CD14-positive monocyte (primary cell): ENCODE measurements around the gene MT3. TPM values are rescaled to one million over a fixed set of nuclear protein-coding genes. Genes with fewer than 3 reads are reported as not detected.
A peak's percentile ranks its signal among the peaks of the same experiment; 100 is the strongest.
"Not testable (repeated sequence)": the region's sequence is repeated elsewhere in the genome, so short reads cannot be mapped to it uniquely, and the experiment has no call there.

Experiments used
- DNase-seq, 3 donors: peaks; one replicate each; pipeline ENCODE4 v3.0.0-alpha.2; 2011 to 2022
- H2AFZ ChIP-seq: 2 replicates; pipeline ENCODE4 v1.6.0; 2012; ENCODE audit warnings: mild to moderate bottlenecking, low read depth, low read length, inconsistent platforms; ENCODE audit not compliant: insufficient read depth, poor library complexity, severe bottlenecking
- H3K27ac ChIP-seq, 2 donors: 1 replicate in 1 of 2; 2 replicates in 1 of 2; pipeline ENCODE4 v1.5.1; 2012 to 2013; ENCODE audit warnings: low read length in 2 of 2, control low read depth in 1 of 2, inconsistent platforms in 1 of 2, low read depth in 1 of 2, mild to moderate bottlenecking in 1 of 2
- H3K27me3 ChIP-seq, 2 donors: one replicate each; pipeline versions ENCODE4 v1.6.0 to v1.6.1; 2011 to 2013; ENCODE audit warnings: low read length in 2 of 2; ENCODE audit not compliant: control insufficient read depth in 2 of 2, insufficient read depth in 2 of 2
- H3K36me3 ChIP-seq, 2 donors: replicated peaks in 1 of 2; 1 replicate in 1 of 2; 2 replicates in 1 of 2; pipeline versions ENCODE4 v1.5.1 to v1.6.1; 2012 to 2013; ENCODE audit warnings: low read length in 2 of 2, control low read depth in 1 of 2, inconsistent platforms in 1 of 2, mild to moderate bottlenecking in 1 of 2; ENCODE audit not compliant: insufficient read depth in 2 of 2, control insufficient read depth in 1 of 2
- H3K4me1 ChIP-seq, 2 donors: 1 replicate in 1 of 2; 2 replicates in 1 of 2; pipeline versions ENCODE4 v1.5.1 to v1.6.1; 2012 to 2013; ENCODE audit warnings: low read length in 2 of 2, control low read depth in 1 of 2, inconsistent platforms in 1 of 2, mild to moderate bottlenecking in 1 of 2, moderate library complexity in 1 of 2; ENCODE audit not compliant: insufficient read depth in 2 of 2, control insufficient read depth in 1 of 2
- H3K4me2 ChIP-seq: replicated peaks from 2 replicates; pipeline ENCODE3; 2012; ENCODE audit warnings: low read length, moderate library complexity, mild to moderate bottlenecking; ENCODE audit not compliant: poor library complexity, severe bottlenecking; ENCODE audit errors: extremely low read depth
- H3K4me3 ChIP-seq, 3 experiments: fragments of 200-600 bp in 1 of 3; sonication (generic) in 1 of 3; replicated peaks in 1 of 3; 1 replicate in 2 of 3; 2 replicates in 1 of 3; pipeline ENCODE4 v1.5.1; 2011 to 2013; ENCODE audit warnings: low read length in 3 of 3, mild to moderate bottlenecking in 3 of 3, control low read depth in 2 of 3, low read depth in 2 of 3, inconsistent platforms in 1 of 3, moderate library complexity in 1 of 3
- H3K79me2 ChIP-seq: 2 replicates; pipeline ENCODE4 v1.6.0; 2012; ENCODE audit warnings: mild to moderate bottlenecking, control low read depth, inconsistent platforms, low read length, moderate library complexity; ENCODE audit not compliant: insufficient read depth
- H3K9ac ChIP-seq: 2 replicates; pipeline ENCODE4 v1.6.0; 2017; ENCODE audit warnings: low read length, mild to moderate bottlenecking; ENCODE audit not compliant: insufficient read depth, poor library complexity, severe bottlenecking
- H3K9me3 ChIP-seq, 2 donors: replicated peaks in 1 of 2; 1 replicate in 1 of 2; 2 replicates in 1 of 2; pipeline versions ENCODE4 v1.5.1 to v1.6.1; 2012 to 2013; ENCODE audit warnings: low read length in 2 of 2, control low read depth in 1 of 2; ENCODE audit not compliant: control insufficient read depth in 1 of 2, insufficient read depth in 1 of 2
- H4K20me1 ChIP-seq: 2 replicates; pipeline ENCODE4 v1.6.0; 2012; ENCODE audit warnings: mild to moderate bottlenecking, low read length, control low read depth, moderate library complexity; ENCODE audit not compliant: insufficient read depth
- H3K27ac Mint-ChIP-seq, 7 donors: one replicate each; pipeline ENCODE4 v1.8.0; 2020; ENCODE audit warnings: mild to moderate bottlenecking in 7 of 7, mixed read lengths in 7 of 7, moderate library complexity in 6 of 7, inconsistent platforms in 2 of 7
- H3K27me3 Mint-ChIP-seq, 3 donors: one replicate each; pipeline ENCODE4 v1.8.0; 2021 to 2022; ENCODE audit warnings: low read depth in 3 of 3, mild to moderate bottlenecking in 3 of 3, mixed read lengths in 3 of 3, moderate library complexity in 3 of 3, inconsistent platforms in 1 of 3
- H3K36me3 Mint-ChIP-seq, 2 donors: one replicate each; pipeline ENCODE4 v1.8.0; 2020; ENCODE audit warnings: mixed read lengths in 2 of 2, inconsistent platforms in 1 of 2, mild to moderate bottlenecking in 1 of 2
- H3K4me1 Mint-ChIP-seq: one replicate; pipeline ENCODE4 v1.8.0; 2020; ENCODE audit warnings: mild to moderate bottlenecking, mixed read lengths
- H3K4me3 Mint-ChIP-seq, 2 donors: one replicate each; pipeline ENCODE4 v1.8.0; 2020; ENCODE audit warnings: mild to moderate bottlenecking in 2 of 2, mixed read lengths in 2 of 2, moderate library complexity in 1 of 2
- H3K9me3 Mint-ChIP-seq, 7 donors: one replicate each; pipeline ENCODE4 v1.8.0; 2020 to 2022; ENCODE audit warnings: mixed read lengths in 7 of 7, mild to moderate bottlenecking in 6 of 7, moderate library complexity in 6 of 7, inconsistent platforms in 2 of 7
- CTCF ChIP-seq: fragments of 200-600 bp; IDR thresholded peaks from one replicate; pipeline ENCODE4 v1.8.0; 2022; ENCODE audit warnings: antibody characterized with exemption, mild to moderate bottlenecking
- WGBS: methylation state at CpG from one replicate; pipeline ENCODE4 v1.1.5; 2013; ENCODE audit warnings: missing lambda C conversion rate; ENCODE audit not compliant: insufficient coverage; 5-methylcytosine and 5-hydroxymethylcytosine counted together
- intact Hi-C, 2 donors: fragments of 100-400 bp; cut with micrococcal nuclease; formaldehyde crosslinking; loops; one replicate each; pipeline versions ENCODE4 v1.15.0 to v1.15.1; 2023
- polyA plus RNA-seq, 3 donors: library from polyadenylated mRNA; depleted of rRNA in 1 of 3; unstranded in 2 of 3; stranded (reverse) in 1 of 3; fragments of 300-500 nt in 2 of 3; fragments of >200 nt in 1 of 3; fragmentation: Illumina TruSeq in 2 of 3; gene quantifications; 1 replicate in 2 of 3; 2 replicates in 1 of 3; pipeline ENCODE4 v1.2.3, GENCODE V29; 2012 to 2021

The MT3 gene
- polyA plus RNA-seq, 3 donors = not detected

- H3K36me3 ChIP-seq = no peaks in the 10 kb centered on the region
- H3K27ac Mint-ChIP-seq = no peak overlapping the region
- H3K27me3 Mint-ChIP-seq = peaks cover 43 to 52% (median 45%) of the 10 kb centered on the region in 3 donors
- H3K4me1 Mint-ChIP-seq = peaks cover 13% of the 10 kb centered on the region
- no peak overlapping the region for H3K4me3 ChIP-seq
- H3K79me2 ChIP-seq = no peaks in the 10 kb centered on the region
- H3K36me3 Mint-ChIP-seq = peaks cover 0 to 2% of the 10 kb centered on the region in 2 donors
- peak overlapping the region; percentile 20 to 94 for H3K4me3 Mint-ChIP-seq
- no peaks in the 10 kb centered on the region for H3K9me3 ChIP-seq
- peaks cover 12 to 14% of the 10 kb centered on the region in 2 donors for H3K4me1 ChIP-seq
- intact Hi-C loops = no loop called here
- no peak overlapping the region for H3K27ac ChIP-seq
- no peak for TF ChIP-seq CTCF
- no peaks in the 10 kb centered on the region for H4K20me1 ChIP-seq
- 66% methylated on average over 4 of the region's 6 CpGs for WGBS
- H3K9me3 Mint-ChIP-seq = peaks cover 0 to 2% (median 0%) of the 10 kb centered on the region in 7 donors
- H2AFZ ChIP-seq = no peak overlapping the region
- H3K27me3 ChIP-seq = peaks cover 18 to 42% of the 10 kb centered on the region in 2 donors
- H3K9ac ChIP-seq = no peak overlapping the region
- no peak for DNase-seq
- no peak overlapping the region for H3K4me2 ChIP-seq
Observed at GRCh38 chr16:56618138-56618537, 28.8 kb downstream of the MT3 start.

DNA sequence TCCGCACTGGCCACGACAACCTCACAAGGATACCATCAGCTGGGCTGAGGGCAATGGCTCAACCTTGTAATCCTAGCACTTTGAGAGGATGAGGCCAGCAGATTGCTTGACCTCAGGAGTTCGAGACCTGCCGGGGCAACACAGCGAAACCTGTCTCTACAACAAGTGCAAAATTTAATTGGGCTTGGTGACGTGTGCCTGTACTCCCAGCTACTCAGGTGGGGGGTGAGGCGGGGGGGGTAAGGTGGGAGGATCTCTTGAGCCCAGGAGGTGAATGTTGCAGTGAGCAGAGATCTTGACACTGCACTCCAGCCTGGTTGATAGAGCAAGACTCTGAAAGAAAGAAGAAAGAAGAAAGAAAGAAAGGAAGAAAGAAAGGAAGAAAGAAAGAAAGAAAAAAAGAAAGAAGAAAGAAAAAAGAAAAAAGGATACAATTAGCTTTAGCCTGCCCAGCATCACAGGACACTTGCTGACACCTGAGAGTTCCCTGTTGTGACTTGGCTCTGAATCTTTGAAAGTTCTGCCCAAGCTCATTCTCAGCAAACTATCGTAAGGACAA is 31.1 kb downstream of the MT3 start:
- Histone ChIP-seq H3K27me3 (peaks cover 18 to 53% of the 10 kb centered on the region in 2 donors), H3K4me3 (no peak overlapping the region), H3K79me2 (no peaks in the 10 kb centered on the region), H3K4me1 (peaks cover 18 to 22% of the 10 kb centered on the region in 2 donors), H3K4me2 (no peak overlapping the region), H3K36me3 (no peaks in the 10 kb centered on the region), H3K9me3 (no peaks in the 10 kb centered on the region), H4K20me1 (no peaks in the 10 kb centered on the region), H3K27ac (no peak overlapping the region), H2AFZ (no peak overlapping the region), H3K9ac (no peak overlapping the region)
- H3K36me3 Mint-ChIP-seq = peaks cover 0 to 6% of the 10 kb centered on the region in 2 donors
- DNase-seq = no peak
- H3K9me3 Mint-ChIP-seq = peaks cover 0 to 2% (median 0%) of the 10 kb centered on the region in 7 donors
- H3K4me3 Mint-ChIP-seq = peak overlapping the region in 1 of 2 donors; percentile 49
- intact Hi-C loops = no loop called here
- H3K27me3 Mint-ChIP-seq = peaks cover 51 to 64% (median 54%) of the 10 kb centered on the region in 3 donors
- peaks cover 19% of the 10 kb centered on the region for H3K4me1 Mint-ChIP-seq
- H3K27ac Mint-ChIP-seq = no peak overlapping the region
- 100% methylated on average over 2 of the region's 8 CpGs for WGBS
- no peak for TF ChIP-seq CTCF

GRCh38 chr16:56621665-56622445 is 32.5 kb downstream of the MT3 start:
- H3K4me3 ChIP-seq, H3K9ac ChIP-seq, H3K9me3 Mint-ChIP-seq, H3K36me3 Mint-ChIP-seq, H3K36me3 ChIP-seq, H3K4me2 ChIP-seq, H3K79me2 ChIP-seq, H3K4me3 Mint-ChIP-seq, intact Hi-C loops, H2AFZ ChIP-seq, DNase-seq, H3K27ac ChIP-seq, H3K9me3 ChIP-seq, H4K20me1 ChIP-seq: not testable (repeated sequence)
- H3K27me3 Mint-ChIP-seq = peaks cover 56 to 70% (median 58%) of the 10 kb centered on the region in 3 donors
- peaks cover 29% of the 10 kb centered on the region for H3K4me1 Mint-ChIP-seq
- Histone ChIP-seq H3K27me3 (peaks cover 18 to 56% of the 10 kb centered on the region in 2 donors), H3K4me1 (peaks cover 26 to 32% of the 10 kb centered on the region in 2 donors)
- WGBS = 93% methylated on average over 4 of the region's 4 CpGs
- peak overlapping the region in 1 of 7 donors; percentile 1 for H3K27ac Mint-ChIP-seq
